Esophagus muscularis mucosa (tissue), 3 donors: Measurements from ENCODE around the gene NCKIPSD.

Experiments used
- EP300 ChIP-seq: sonication (generic); formaldehyde crosslinking; IDR thresholded peaks from one replicate; pipeline ENCODE4 v1.6.1; 2017; ENCODE audit warnings: antibody characterized with exemption
- TF ChIP-seq, protein P1 (sequence below), 3 experiments: fragments of 200-600 bp in 2 of 3; fragments of 450-650 bp in 1 of 3; sonication (generic) in 2 of 3; IDR thresholded peaks; one replicate each; pipeline ENCODE4 v1.5.1; 2017 to 2019; ENCODE audit warnings: antibody characterized with exemption in 3 of 3, mild to moderate bottlenecking in 2 of 3, moderate library complexity in 1 of 3

DNA sequence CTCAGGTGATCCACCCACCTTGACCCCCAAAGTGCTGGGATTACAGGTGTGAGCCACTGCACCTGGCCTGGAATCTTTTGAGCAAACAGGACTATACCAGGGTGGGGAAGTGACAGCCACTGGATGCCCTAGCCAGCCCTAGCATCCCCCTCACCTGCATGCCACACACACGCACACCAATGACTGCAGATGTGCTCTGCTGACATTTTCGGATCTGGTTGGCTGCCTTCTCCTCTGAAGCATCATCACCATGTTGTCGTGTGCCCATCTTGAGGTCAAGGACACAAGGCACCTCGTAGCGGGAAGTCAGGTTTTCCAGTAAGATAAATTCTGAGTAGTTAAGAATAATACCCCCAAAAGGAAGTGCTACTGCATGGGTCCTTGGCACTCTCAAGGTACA is 3.7 kb upstream of the NCKIPSD start:
- TF ChIP-seq, protein P1, sequence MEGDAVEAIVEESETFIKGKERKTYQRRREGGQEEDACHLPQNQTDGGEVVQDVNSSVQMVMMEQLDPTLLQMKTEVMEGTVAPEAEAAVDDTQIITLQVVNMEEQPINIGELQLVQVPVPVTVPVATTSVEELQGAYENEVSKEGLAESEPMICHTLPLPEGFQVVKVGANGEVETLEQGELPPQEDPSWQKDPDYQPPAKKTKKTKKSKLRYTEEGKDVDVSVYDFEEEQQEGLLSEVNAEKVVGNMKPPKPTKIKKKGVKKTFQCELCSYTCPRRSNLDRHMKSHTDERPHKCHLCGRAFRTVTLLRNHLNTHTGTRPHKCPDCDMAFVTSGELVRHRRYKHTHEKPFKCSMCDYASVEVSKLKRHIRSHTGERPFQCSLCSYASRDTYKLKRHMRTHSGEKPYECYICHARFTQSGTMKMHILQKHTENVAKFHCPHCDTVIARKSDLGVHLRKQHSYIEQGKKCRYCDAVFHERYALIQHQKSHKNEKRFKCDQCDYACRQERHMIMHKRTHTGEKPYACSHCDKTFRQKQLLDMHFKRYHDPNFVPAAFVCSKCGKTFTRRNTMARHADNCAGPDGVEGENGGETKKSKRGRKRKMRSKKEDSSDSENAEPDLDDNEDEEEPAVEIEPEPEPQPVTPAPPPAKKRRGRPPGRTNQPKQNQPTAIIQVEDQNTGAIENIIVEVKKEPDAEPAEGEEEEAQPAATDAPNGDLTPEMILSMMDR (IDR thresholded peaks at IDR 0.05): no peak
- no peak for TF ChIP-seq EP300
